GM21717 (cell line): ENCODE results near the gene WNT7B.

ENCODE experiments used
- ATAC-seq: cut with Tn5 transposase; IDR thresholded peaks from one replicate; pipeline ENCODE4 v1.9.1; 2021; ENCODE audit warnings: mild to moderate bottlenecking, moderate library complexity; ENCODE audit not compliant: unreplicated experiment

Gene WNT7B

GRCh38 chr22:45891996-45892621, 84.9 kb downstream of the WNT7B start:
- ATAC-seq, result no peak

GRCh38 chr22:45891471-45891995, 85.4 kb downstream of the WNT7B start:
- ATAC-seq, result no peak

GRCh38 chr22:45891021-45891421, 85.9 kb downstream of the WNT7B start:
- no peak for ATAC-seq

GRCh38 chr22:45890351-45890635, 86.7 kb downstream of the WNT7B start:
- no peak for ATAC-seq

- ATAC-seq, result no peak
Observed at GRCh38 chr22:45889539-45890350, 87.2 kb downstream of the WNT7B start.

- no peak for ATAC-seq
Observed at GRCh38 chr22:45889093-45889538, 87.8 kb downstream of the WNT7B start.

GRCh38 chr22:45888221-45889092, 88.5 kb downstream of the WNT7B start:
- no peak for ATAC-seq

GRCh38 chr22:45887202-45888131, 89.5 kb downstream of the WNT7B start:
- ATAC-seq, result no peak

GRCh38 chr22:45886540-45886939, 90.4 kb downstream of the WNT7B start:
- no peak for ATAC-seq

- no peak for ATAC-seq
Observed at GRCh38 chr22:45885941-45886395, 91.0 kb downstream of the WNT7B start.

GRCh38 chr22:45885171-45885840, 91.7 kb downstream of the WNT7B start:
- ATAC-seq, result no peak

- ATAC-seq, result no peak
Observed at GRCh38 chr22:45884201-45885062, 92.5 kb downstream of the WNT7B start.

GRCh38 chr22:45883811-45884170, 93.2 kb downstream of the WNT7B start:
- no peak for ATAC-seq

GRCh38 chr22:45882881-45883810, 93.8 kb downstream of the WNT7B start:
- ATAC-seq, result no peak

GRCh38 chr22:45881524-45881875, 95.5 kb downstream of the WNT7B start:
- no peak for ATAC-seq

GRCh38 chr22:45880716-45881523, 96.0 kb downstream of the WNT7B start:
- ATAC-seq, result no peak
